ENCODE data around the gene PRDM11. TPM values are rescaled to one million over a fixed set of nuclear protein-coding genes. Genes with fewer than 3 reads are reported as not detected.
"Not testable (repeated sequence)": the region's sequence is repeated elsewhere in the genome, so short reads cannot be mapped to it uniquely, and the experiment has no call there.

Gene PRDM11
- total RNA-seq, 2 experiments from 2014 or later = 2.5 to 3.4 TPM

DNA sequence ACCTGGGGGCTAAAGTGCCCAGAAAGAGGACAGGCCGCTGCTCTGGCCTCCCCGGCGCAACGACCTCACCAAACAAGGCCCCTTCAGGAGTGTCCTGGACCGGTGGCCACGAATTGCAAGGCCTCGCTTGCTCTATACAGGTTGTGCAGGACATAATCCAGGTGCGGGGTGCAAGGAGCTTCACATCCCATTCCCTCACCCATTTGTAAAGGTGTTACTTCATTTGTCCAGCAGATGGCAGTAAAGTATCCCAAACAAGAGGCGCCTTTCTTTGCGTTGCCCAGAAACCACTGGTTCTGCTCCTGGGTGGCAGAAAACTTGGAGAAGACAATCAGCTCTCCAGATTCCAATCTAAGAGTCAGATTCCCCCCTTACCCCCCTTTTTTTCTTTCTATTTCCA, 35.9 kb upstream of the PRDM11 start:
- H3K27ac ChIP-seq (ENCODE audit: low read depth in 1 of 2, low read length in 2 of 2) = no peak overlapping the region
- intact Hi-C loops (cut with DNase I, micrococcal nuclease) = loop anchor here (1.0 to 10.0 kb wide), 3 partner anchors 124 to 222 kb away; no protein-coding TSS in a partner anchor
- H3K4me3 Mint-ChIP-seq = no peak overlapping the region
- TF ChIP-seq, protein P1, sequence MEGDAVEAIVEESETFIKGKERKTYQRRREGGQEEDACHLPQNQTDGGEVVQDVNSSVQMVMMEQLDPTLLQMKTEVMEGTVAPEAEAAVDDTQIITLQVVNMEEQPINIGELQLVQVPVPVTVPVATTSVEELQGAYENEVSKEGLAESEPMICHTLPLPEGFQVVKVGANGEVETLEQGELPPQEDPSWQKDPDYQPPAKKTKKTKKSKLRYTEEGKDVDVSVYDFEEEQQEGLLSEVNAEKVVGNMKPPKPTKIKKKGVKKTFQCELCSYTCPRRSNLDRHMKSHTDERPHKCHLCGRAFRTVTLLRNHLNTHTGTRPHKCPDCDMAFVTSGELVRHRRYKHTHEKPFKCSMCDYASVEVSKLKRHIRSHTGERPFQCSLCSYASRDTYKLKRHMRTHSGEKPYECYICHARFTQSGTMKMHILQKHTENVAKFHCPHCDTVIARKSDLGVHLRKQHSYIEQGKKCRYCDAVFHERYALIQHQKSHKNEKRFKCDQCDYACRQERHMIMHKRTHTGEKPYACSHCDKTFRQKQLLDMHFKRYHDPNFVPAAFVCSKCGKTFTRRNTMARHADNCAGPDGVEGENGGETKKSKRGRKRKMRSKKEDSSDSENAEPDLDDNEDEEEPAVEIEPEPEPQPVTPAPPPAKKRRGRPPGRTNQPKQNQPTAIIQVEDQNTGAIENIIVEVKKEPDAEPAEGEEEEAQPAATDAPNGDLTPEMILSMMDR (IDR thresholded peaks at IDR 0.05) = peak; percentile 71
- H3K27me3 ChIP-seq (ENCODE audit: control insufficient read depth in 1 of 2, insufficient read depth in 2 of 2, low read length in 2 of 2) = peaks cover 0 to 4% of the 10 kb centered on the region in 2 experiments
- no peaks in the 10 kb centered on the region for H3K4me1 Mint-ChIP-seq (ENCODE audit: low read depth)
- peaks cover 55% of the 10 kb centered on the region for H3K27me3 Mint-ChIP-seq
- no peaks in the 10 kb centered on the region for H3K9me3 Mint-ChIP-seq
- ChIA-PET POLR2A (no interaction called here), CTCF (interaction anchor here (0.8 to 2.2 kb wide), 12 partner anchors 8 to 243 kb away, joined by 3 to 17 read pairs (median 3); no protein-coding TSS in a partner anchor)
- no peaks in the 10 kb centered on the region for H3K36me3 Mint-ChIP-seq (ENCODE audit: low read depth)
- ATAC-seq (ENCODE audit: poor library complexity) (peak; percentile 71), DNase-seq (peak in 7 of 14 experiments; percentile 9 to 82 (median 45))
- H3K4me1 ChIP-seq (ENCODE audit: insufficient read depth, low read length) = peaks cover 4% of the 10 kb centered on the region
- no peaks in the 10 kb centered on the region for H3K36me3 ChIP-seq (ENCODE audit: insufficient read depth, low read length)
- H3K27ac Mint-ChIP-seq = no peak overlapping the region
- H3K4me3 ChIP-seq (ENCODE audit: low read length) = no peak overlapping the region
- no peaks in the 10 kb centered on the region for H3K9me3 ChIP-seq (ENCODE audit: control insufficient read depth in 1 of 2, insufficient read depth in 1 of 2, low read length in 2 of 2)

DNA sequence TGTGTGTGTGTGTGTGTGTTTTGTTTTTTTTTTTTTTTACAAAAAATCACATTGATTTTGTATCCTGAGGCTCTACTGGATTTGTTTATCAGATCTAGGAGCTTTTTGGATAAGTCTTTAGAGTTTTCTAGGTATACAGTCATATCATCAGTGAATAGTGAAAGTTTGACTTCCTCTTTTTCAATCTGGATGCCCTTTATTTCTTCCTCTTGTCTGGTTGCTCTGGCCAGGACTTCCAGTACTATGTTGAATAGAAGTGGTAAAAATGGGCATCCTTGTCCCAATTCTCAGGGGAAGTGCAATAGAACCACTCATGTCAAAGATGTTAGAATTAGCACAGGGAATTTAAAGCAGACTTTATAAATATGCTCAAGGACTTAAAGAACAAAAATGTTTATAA, 32.6 kb upstream of the PRDM11 start:
- Mint-ChIP-seq H3K27me3 (peaks cover 65% of the 10 kb centered on the region), H3K4me1 (ENCODE audit: low read depth) (no peaks in the 10 kb centered on the region), H3K9me3 (no peaks in the 10 kb centered on the region), H3K4me3 (no peak overlapping the region), H3K27ac (no peak overlapping the region), H3K36me3 (ENCODE audit: low read depth) (no peaks in the 10 kb centered on the region)
- POLR2A ChIA-PET = no interaction called here
- TF ChIP-seq, protein P1 (IDR thresholded peaks at IDR 0.05) = no peak
- CTCF ChIA-PET = no interaction called here
- intact Hi-C loops (cut with DNase I, micrococcal nuclease) = loop anchor here in 1 of 2 experiments (10.0 kb wide), 1 partner anchor 121 kb away; no protein-coding TSS in a partner anchor
- no peaks in the 10 kb centered on the region for H3K9me3 ChIP-seq (ENCODE audit: control insufficient read depth in 1 of 2, insufficient read depth in 1 of 2, low read length in 2 of 2)
- no peak overlapping the region for H3K27ac ChIP-seq (ENCODE audit: low read depth in 1 of 2, low read length in 2 of 2)
- ATAC-seq (ENCODE audit: poor library complexity) = no peak
- peaks cover 0 to 14% of the 10 kb centered on the region in 2 experiments for H3K27me3 ChIP-seq (ENCODE audit: control insufficient read depth in 1 of 2, insufficient read depth in 2 of 2, low read length in 2 of 2)
- no peak overlapping the region for H3K4me3 ChIP-seq (ENCODE audit: low read length)
- DNase-seq = no peak
- peaks cover 2% of the 10 kb centered on the region for H3K4me1 ChIP-seq (ENCODE audit: insufficient read depth, low read length)
- H3K36me3 ChIP-seq (ENCODE audit: insufficient read depth, low read length) = no peaks in the 10 kb centered on the region

DNA sequence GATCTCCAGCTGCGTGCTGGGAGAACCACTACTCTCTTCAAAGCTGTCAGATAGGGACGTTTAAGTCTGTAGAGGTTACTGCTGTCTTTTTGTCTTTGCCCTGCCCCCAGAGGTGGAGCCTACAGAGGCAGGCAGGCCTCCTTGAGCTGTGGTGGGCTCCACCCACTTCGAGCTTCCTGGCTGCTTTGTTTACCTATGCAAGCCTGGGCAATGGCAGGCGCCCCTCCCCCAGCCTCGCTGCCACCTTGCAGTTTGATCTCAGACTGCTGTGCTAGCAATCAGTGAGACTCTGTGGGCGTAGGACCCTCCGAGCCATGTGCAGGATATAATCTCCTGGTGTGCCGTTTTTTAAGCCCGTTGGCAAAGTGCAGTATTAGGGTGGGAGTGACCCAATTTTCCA, 18.6 kb upstream of the PRDM11 start:
- ATAC-seq (ENCODE audit: poor library complexity); H3K27ac Mint-ChIP-seq; H3K4me3 Mint-ChIP-seq; H3K27ac ChIP-seq (ENCODE audit: low read depth in 1 of 2, low read length in 2 of 2); H3K4me1 Mint-ChIP-seq (ENCODE audit: low read depth); H3K4me1 ChIP-seq (ENCODE audit: insufficient read depth, low read length); intact Hi-C loops (cut with DNase I, micrococcal nuclease); H3K36me3 ChIP-seq (ENCODE audit: insufficient read depth, low read length); CTCF ChIA-PET; H3K4me3 ChIP-seq (ENCODE audit: low read length); H3K36me3 Mint-ChIP-seq (ENCODE audit: low read depth); H3K9me3 ChIP-seq (ENCODE audit: control insufficient read depth in 1 of 2, insufficient read depth in 1 of 2, low read length in 2 of 2); H3K9me3 Mint-ChIP-seq: not testable (repeated sequence)
- peak in 1 of 14 experiments; percentile 26 for DNase-seq
- peaks cover 2 to 12% of the 10 kb centered on the region in 2 experiments for H3K27me3 ChIP-seq (ENCODE audit: control insufficient read depth in 1 of 2, insufficient read depth in 2 of 2, low read length in 2 of 2)
- POLR2A ChIA-PET = interaction anchor here (1.0 kb wide), 1 partner anchor 136 kb away, joined by 3 read pairs; no protein-coding TSS in a partner anchor
- H3K27me3 Mint-ChIP-seq = peaks cover 42% of the 10 kb centered on the region

DNA sequence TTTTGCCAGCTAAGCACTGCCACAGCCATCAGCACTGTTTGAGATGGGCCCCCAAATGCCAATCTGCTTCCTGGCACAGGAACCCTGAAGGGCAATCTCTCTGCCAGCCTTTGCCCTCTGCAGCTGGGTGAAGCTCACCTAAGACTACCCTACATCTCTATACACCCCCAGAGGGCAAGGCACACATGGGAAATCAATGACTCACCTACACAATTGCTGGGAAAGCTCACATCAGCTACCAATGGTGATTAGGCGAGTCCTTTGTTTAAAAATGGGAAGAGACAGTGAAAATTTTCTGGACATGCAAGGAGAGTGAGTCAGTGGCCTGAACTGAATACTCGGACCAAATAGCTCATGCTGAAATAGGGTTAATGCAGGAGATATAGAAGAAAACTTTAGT, 12.6 kb upstream of the PRDM11 start:
- CTCF ChIA-PET = no interaction called here
- H3K27me3 ChIP-seq (ENCODE audit: control insufficient read depth in 1 of 2, insufficient read depth in 2 of 2, low read length in 2 of 2) = peaks cover 16 to 35% of the 10 kb centered on the region in 2 experiments
- Mint-ChIP-seq H3K4me3 (no peak overlapping the region), H3K36me3 (ENCODE audit: low read depth) (no peaks in the 10 kb centered on the region), H3K9me3 (peaks cover 9% of the 10 kb centered on the region), H3K27ac (no peak overlapping the region), H3K4me1 (ENCODE audit: low read depth) (no peaks in the 10 kb centered on the region), H3K27me3 (peaks cover 67% of the 10 kb centered on the region)
- H3K36me3 ChIP-seq (ENCODE audit: insufficient read depth, low read length) = no peaks in the 10 kb centered on the region
- no peaks in the 10 kb centered on the region for H3K4me1 ChIP-seq (ENCODE audit: insufficient read depth, low read length)
- no peak overlapping the region for H3K4me3 ChIP-seq (ENCODE audit: low read length)
- TF ChIP-seq, protein P1 (IDR thresholded peaks at IDR 0.05) = no peak
- H3K27ac ChIP-seq (ENCODE audit: low read depth in 1 of 2, low read length in 2 of 2) = no peak overlapping the region
- no peak for DNase-seq
- H3K9me3 ChIP-seq (ENCODE audit: control insufficient read depth in 1 of 2, insufficient read depth in 1 of 2, low read length in 2 of 2) = no peaks in the 10 kb centered on the region
- intact Hi-C loops (cut with DNase I, micrococcal nuclease) = no loop called here
- ATAC-seq (ENCODE audit: poor library complexity) = no peak
- POLR2A ChIA-PET = no interaction called here
